PFSK-1 (cell line): Measurements from ENCODE around the gene RPAP2.

Source experiments
- FOXP2 ChIP-seq: optimal IDR thresholded peaks from 2 replicates; pipeline ENCODE3; 2011; ENCODE audit warnings: borderline replicate concordance, control low read depth, inconsistent platforms; ENCODE audit not compliant: insufficient read depth; ENCODE audit errors: extremely low read length, extremely low read depth
- POLR2AphosphoS5 ChIP-seq: IDR thresholded peaks from 2 replicates; pipeline ENCODE4 v1.6.1; 2012; ENCODE audit warnings: low read depth, mild to moderate bottlenecking, control low read depth, low read length, moderate library complexity
- REST ChIP-seq, 2 experiments: IDR thresholded peaks; 2 replicates each; pipeline versions ENCODE4 v1.6.1 to v1.8.0; 2011 to 2012; ENCODE audit warnings: low read depth in 2 of 2, low read length in 2 of 2, control low read depth in 1 of 2, inconsistent platforms in 1 of 2, mild to moderate bottlenecking in 1 of 2, moderate library complexity in 1 of 2; ENCODE audit not compliant: insufficient read depth in 1 of 2
- SIN3A ChIP-seq: IDR thresholded peaks from 2 replicates; pipeline ENCODE4 v1.6.1; 2012; ENCODE audit warnings: mild to moderate bottlenecking, low read length, moderate library complexity, borderline replicate concordance; ENCODE audit not compliant: insufficient read depth
- TAF1 ChIP-seq: IDR thresholded peaks from 2 replicates; pipeline ENCODE4 v1.6.1; 2012; ENCODE audit warnings: low read length, control low read depth, borderline replicate concordance; ENCODE audit not compliant: insufficient read depth

The RPAP2 gene

GRCh38 chr1:92445865-92446264, 147.0 kb downstream of the RPAP2 start:
- TF ChIP-seq POLR2AphosphoS5 (no peak), SIN3A (no peak), TAF1 (no peak), FOXP2 (no peak), REST (IDR thresholded peaks at IDR 0.05; ENCODE audit: insufficient read depth in 1 of 2, low read depth in 2 of 2, low read length in 2 of 2) (no peak)

GRCh38 chr1:92446546-92446945, 147.7 kb downstream of the RPAP2 start:
- no peak for TF ChIP-seq FOXP2
- no peak for TF ChIP-seq SIN3A
- no peak for TF ChIP-seq POLR2AphosphoS5
- TF ChIP-seq TAF1 = no peak
- no peak for TF ChIP-seq REST (IDR thresholded peaks at IDR 0.05; ENCODE audit: insufficient read depth in 1 of 2, low read depth in 2 of 2, low read length in 2 of 2)

- TF ChIP-seq POLR2AphosphoS5 (no peak), SIN3A (no peak), REST (IDR thresholded peaks at IDR 0.05; ENCODE audit: insufficient read depth in 1 of 2, low read depth in 2 of 2, low read length in 2 of 2) (no peak), FOXP2 (no peak), TAF1 (no peak)
Measured at GRCh38 chr1:92447033-92447681, 148.3 kb downstream of the RPAP2 start.

- no peak for TF ChIP-seq TAF1
- TF ChIP-seq SIN3A = no peak
- TF ChIP-seq REST (IDR thresholded peaks at IDR 0.05; ENCODE audit: insufficient read depth in 1 of 2, low read depth in 2 of 2, low read length in 2 of 2) = no peak
- no peak for TF ChIP-seq POLR2AphosphoS5
- TF ChIP-seq FOXP2 = no peak
Measured at GRCh38 chr1:92447976-92448375, 149.1 kb downstream of the RPAP2 start.
